Testis (tissue), 3 donors: ENCODE data around the gene PTPRR. TPM values are rescaled to one million over a fixed set of nuclear protein-coding genes. Genes with fewer than 3 reads are reported as not detected.

Experiments
- DNase-seq: peaks from one replicate; pipeline ENCODE4 v3.0.0-alpha.2; 2019
- H3K27ac ChIP-seq, 2 donors: fragments of 200-600 bp; sonication (generic); one replicate each; pipeline ENCODE4 v1.5.1; 2019
- H3K27me3 ChIP-seq: fragments of 200-600 bp; sonication (generic); one replicate; pipeline ENCODE4 v1.5.1; 2019
- H3K36me3 ChIP-seq: fragments of 200-600 bp; sonication (generic); one replicate; pipeline ENCODE4 v1.5.1; 2017; ENCODE audit warnings: low read depth; ENCODE audit errors: missing control alignments
- H3K4me1 ChIP-seq: fragments of 200-600 bp; sonication (generic); one replicate; pipeline ENCODE4 v1.5.1; 2019
- H3K4me3 ChIP-seq, 2 donors: fragments of 200-600 bp; sonication (generic); one replicate each; pipeline ENCODE4 v1.5.1; 2017 to 2019
- H3K9me3 ChIP-seq: fragments of 200-600 bp; sonication (generic); one replicate; pipeline ENCODE4 v1.5.1; 2017
- POLR2A ChIP-seq: fragments of 450-650 bp; IDR thresholded peaks from one replicate; pipeline ENCODE4 v1.6.1; 2017; ENCODE audit warnings: antibody characterized with exemption, mild to moderate bottlenecking, moderate library complexity
- WGBS, 2 donors: methylation state at CpG; one replicate each; pipeline ENCODE4 v1.1.5; 2018; 5-methylcytosine and 5-hydroxymethylcytosine counted together
- intact Hi-C: fragments of 100-400 bp; cut with DNase I; formaldehyde crosslinking; loops from one replicate; pipeline ENCODE4 v1.15.1; 2023; ENCODE audit warnings: low total_unique reads
- polyA plus RNA-seq: library from polyadenylated mRNA; stranded (reverse); fragments of 350-450 nt; fragmentation: Illumina TruSeq; extraction: RNeasy Lipid Tissue Mini Kit (QIAGEN cat#74804); gene quantifications from one replicate; pipeline ENCODE4 v1.2.3, GENCODE V29; 2014; ENCODE audit warnings: low read depth, low replicate concordance; ENCODE audit not compliant: insufficient read depth
- total RNA-seq, 2 donors: library from RNA; depleted of rRNA; stranded (reverse); fragments of >200 nt; gene quantifications; one replicate each; pipeline ENCODE4 v1.2.3, GENCODE V29; 2016
- TF ChIP-seq, protein P1 (sequence below), 3 experiments: fragments of 450-650 bp in 2 of 3; fragments of 200-600 bp in 1 of 3; sonication (generic) in 1 of 3; IDR thresholded peaks; one replicate each; pipeline ENCODE4 v1.5.1; 2016 to 2019; ENCODE audit warnings: antibody characterized with exemption in 3 of 3, mild to moderate bottlenecking in 2 of 3, moderate library complexity in 1 of 3

Gene PTPRR
- total and polyA plus RNA-seq, 3 donors from 2014 or later = 0.16 to 0.43 (median 0.24) TPM

DNA sequence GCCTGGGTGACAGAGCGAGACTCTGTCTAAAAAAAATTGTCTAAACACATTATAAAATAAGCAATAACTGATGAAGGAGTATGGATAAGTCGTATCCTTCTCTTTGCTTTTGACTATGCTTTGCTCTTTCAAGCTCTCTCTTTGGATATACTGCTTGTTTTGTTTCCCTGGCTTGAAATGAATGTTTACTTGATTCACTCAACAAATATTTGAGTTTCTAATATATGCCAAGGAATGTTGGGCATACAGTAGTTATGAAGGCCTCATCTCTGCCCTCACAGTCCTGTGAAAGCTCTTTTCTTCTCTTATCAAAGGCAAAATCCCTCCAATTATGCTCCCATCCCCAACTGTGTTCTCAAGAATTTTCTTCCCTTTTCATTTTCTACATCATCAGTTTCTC lies 123.5 kb downstream of the PTPRR start:
- no peak for DNase-seq
- no peak for TF ChIP-seq POLR2A
- TF ChIP-seq, protein P1, sequence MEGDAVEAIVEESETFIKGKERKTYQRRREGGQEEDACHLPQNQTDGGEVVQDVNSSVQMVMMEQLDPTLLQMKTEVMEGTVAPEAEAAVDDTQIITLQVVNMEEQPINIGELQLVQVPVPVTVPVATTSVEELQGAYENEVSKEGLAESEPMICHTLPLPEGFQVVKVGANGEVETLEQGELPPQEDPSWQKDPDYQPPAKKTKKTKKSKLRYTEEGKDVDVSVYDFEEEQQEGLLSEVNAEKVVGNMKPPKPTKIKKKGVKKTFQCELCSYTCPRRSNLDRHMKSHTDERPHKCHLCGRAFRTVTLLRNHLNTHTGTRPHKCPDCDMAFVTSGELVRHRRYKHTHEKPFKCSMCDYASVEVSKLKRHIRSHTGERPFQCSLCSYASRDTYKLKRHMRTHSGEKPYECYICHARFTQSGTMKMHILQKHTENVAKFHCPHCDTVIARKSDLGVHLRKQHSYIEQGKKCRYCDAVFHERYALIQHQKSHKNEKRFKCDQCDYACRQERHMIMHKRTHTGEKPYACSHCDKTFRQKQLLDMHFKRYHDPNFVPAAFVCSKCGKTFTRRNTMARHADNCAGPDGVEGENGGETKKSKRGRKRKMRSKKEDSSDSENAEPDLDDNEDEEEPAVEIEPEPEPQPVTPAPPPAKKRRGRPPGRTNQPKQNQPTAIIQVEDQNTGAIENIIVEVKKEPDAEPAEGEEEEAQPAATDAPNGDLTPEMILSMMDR (IDR thresholded peaks at IDR 0.05) = no peak
- H3K36me3 ChIP-seq = no peaks in the 10 kb centered on the region
- no peaks in the 10 kb centered on the region for H3K4me1 ChIP-seq
- H3K4me3 ChIP-seq = no peak overlapping the region
- H3K27ac ChIP-seq = no peak overlapping the region
- WGBS, 2 donors = 85 to 89% methylated on average over 2 of the region's 2 CpGs
- H3K27me3 ChIP-seq = no peaks in the 10 kb centered on the region
- intact Hi-C loops = no loop called here
- no peaks in the 10 kb centered on the region for H3K9me3 ChIP-seq

DNA sequence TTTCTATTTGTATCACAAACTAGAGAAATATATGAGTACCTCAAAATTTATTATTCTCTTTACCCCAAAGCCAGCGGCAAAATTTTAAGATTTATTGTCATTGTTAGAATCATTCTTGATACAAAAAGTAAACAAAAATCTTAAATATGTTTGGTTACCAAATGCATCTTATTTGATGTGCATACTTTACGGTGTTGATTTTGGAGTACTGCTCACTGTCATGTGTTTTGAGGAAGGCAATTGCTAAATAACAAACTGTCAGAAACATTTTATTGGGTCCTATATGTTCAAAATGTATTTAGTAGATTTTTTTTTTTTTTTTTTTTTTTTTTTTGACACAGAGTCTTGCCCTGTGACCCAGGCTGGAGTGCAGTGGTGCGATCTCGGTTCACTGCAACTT lies 124.9 kb downstream of the PTPRR start:
- Histone ChIP-seq H3K36me3 (no peaks in the 10 kb centered on the region), H3K9me3 (no peaks in the 10 kb centered on the region)
- 88 to 90% methylated on average over 4 of the region's 4 CpGs for WGBS, 2 donors

DNA sequence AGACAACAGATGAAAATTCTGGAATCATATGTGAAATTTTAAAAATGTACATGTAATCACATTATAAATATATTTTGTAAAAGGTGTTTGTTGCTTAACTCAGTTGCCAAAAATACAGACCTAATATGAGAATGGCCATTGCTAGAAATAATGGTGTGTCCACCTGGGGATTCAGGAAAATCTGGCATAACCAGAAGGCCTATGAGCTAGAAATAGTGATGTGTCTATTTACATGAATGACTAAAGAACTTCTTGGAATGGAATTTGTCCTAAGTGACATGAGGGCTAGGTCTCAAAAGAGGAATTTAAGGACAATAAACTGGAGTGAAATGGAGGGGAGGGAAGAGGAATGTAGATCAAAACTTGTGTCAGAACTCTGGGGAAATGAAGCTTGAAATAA lies 126.4 kb downstream of the PTPRR start:
- no peak overlapping the region for H3K4me3 ChIP-seq
- H3K27ac ChIP-seq = no peak overlapping the region
- intact Hi-C loops = no loop called here
- H3K27me3 ChIP-seq = no peaks in the 10 kb centered on the region
- no peak for DNase-seq
- H3K36me3 ChIP-seq = no peaks in the 10 kb centered on the region
- H3K9me3 ChIP-seq = no peaks in the 10 kb centered on the region
- H3K4me1 ChIP-seq = no peaks in the 10 kb centered on the region
- TF ChIP-seq POLR2A = no peak
- TF ChIP-seq, protein P1 (IDR thresholded peaks at IDR 0.05) = no peak

More for the DNA sequence above, 124.9 kb downstream of the PTPRR start:
- no peak overlapping the region for H3K4me3 ChIP-seq
- intact Hi-C loops = no loop called here
- H3K27ac ChIP-seq = no peak overlapping the region
- no peak for TF ChIP-seq POLR2A
- TF ChIP-seq, protein P1 (IDR thresholded peaks at IDR 0.05) = no peak
- H3K27me3 ChIP-seq = no peaks in the 10 kb centered on the region
- DNase-seq = no peak
- no peaks in the 10 kb centered on the region for H3K4me1 ChIP-seq

DNA sequence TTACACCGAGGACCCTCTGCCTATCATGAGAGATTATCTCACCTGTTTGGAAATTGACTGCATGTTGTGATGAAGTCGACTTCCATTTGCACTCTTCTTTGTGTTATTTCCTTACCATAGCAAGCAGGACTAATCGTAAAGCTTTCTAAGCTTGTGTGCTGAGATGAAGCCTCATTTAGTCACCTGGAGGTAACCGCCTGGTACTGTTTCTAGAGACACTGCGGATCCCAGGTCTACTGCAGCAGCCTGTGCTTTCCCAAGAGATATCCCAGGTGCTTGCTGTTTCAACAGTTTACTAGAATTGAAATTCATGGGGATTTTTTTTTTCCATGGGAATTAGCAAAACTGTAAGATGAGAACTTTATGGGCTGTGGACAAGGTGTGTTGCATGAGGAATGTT lies 131.8 kb downstream of the PTPRR start:
- WGBS, 2 donors = 87 to 95% methylated on average over 5 of the region's 5 CpGs
- Histone ChIP-seq H3K9me3 (no peaks in the 10 kb centered on the region), H3K27me3 (no peaks in the 10 kb centered on the region), H3K4me1 (no peaks in the 10 kb centered on the region), H3K27ac (no peak overlapping the region), H3K36me3 (no peaks in the 10 kb centered on the region), H3K4me3 (no peak overlapping the region)
- TF ChIP-seq, protein P1 (IDR thresholded peaks at IDR 0.05) = no peak
- no peak for TF ChIP-seq POLR2A
- no peak for DNase-seq
- intact Hi-C loops = no loop called here

DNA sequence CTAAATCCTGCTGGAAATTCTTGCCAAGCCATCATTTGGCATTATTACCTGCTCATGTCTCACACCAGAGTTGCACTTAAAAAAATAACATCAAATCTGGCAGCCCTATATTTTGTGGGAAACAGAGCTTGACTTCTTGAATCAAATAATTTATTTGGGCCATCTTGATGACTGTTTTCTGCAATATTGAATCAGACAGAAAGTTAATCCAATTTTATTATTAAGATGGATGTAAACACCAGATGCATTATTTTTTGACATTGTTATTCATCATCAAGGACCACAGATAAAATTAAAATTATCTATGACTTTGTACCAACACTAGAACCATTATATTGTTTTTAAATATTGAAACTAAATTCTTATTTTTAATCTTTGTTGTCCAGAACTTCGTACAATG lies 132.9 kb downstream of the PTPRR start:
- Histone ChIP-seq H3K27me3 (no peaks in the 10 kb centered on the region), H3K36me3 (no peaks in the 10 kb centered on the region), H3K9me3 (no peaks in the 10 kb centered on the region), H3K27ac (no peak overlapping the region), H3K4me1 (no peaks in the 10 kb centered on the region), H3K4me3 (no peak overlapping the region)
- intact Hi-C loops = no loop called here
- no peak for DNase-seq
- 61 to 86% methylated on average over 1 of the region's 1 CpG for WGBS, 2 donors
- TF ChIP-seq POLR2A = no peak
- TF ChIP-seq, protein P1 (IDR thresholded peaks at IDR 0.05) = no peak
